Smooth muscle cell (in vitro differentiated cells): Measurements from ENCODE around the gene ST6GALNAC5. TPM values are rescaled to one million over a fixed set of nuclear protein-coding genes. Genes with fewer than 3 reads are reported as not detected.
A peak's percentile ranks its signal among the peaks of the same experiment; 100 is the strongest.
"Not testable (repeated sequence)": the region's sequence is repeated elsewhere in the genome, so short reads cannot be mapped to it uniquely, and the experiment has no call there.

Experiments used
- DNase-seq: peaks from one replicate; lab custom pipeline; 2025; ENCODE audit not compliant: unreplicated experiment; lab: John Stamatoyannopoulos, UW
- H2AFZ ChIP-seq: fragments of 200-600 bp; sonication (generic); 2 replicates; pipeline ENCODE4 v1.6.0; 2016; ENCODE audit warnings: antibody characterized with exemption, low read depth, mild to moderate bottlenecking
- H3F3A ChIP-seq: fragments of 200-600 bp; sonication (generic); 2 replicates; pipeline ENCODE4 v1.6.0; 2017; ENCODE audit warnings: antibody characterized with exemption, low read depth
- H3K27ac ChIP-seq: fragments of 200-600 bp; sonication (generic); 2 replicates; pipeline ENCODE4 v1.5.1; 2016; ENCODE audit warnings: low read depth, mild to moderate bottlenecking
- H3K27me3 ChIP-seq: fragments of 200-600 bp; sonication (generic); 2 replicates; pipeline ENCODE4 v1.6.1; 2016; ENCODE audit warnings: low read depth, mild to moderate bottlenecking
- H3K36me3 ChIP-seq: fragments of 200-600 bp; sonication (generic); 2 replicates; pipeline ENCODE4 v1.5.1; 2016; ENCODE audit warnings: low read depth
- H3K4me1 ChIP-seq: fragments of 200-600 bp; sonication (generic); 2 replicates; pipeline ENCODE4 v1.5.1; 2016; ENCODE audit warnings: low read depth
- H3K4me2 ChIP-seq: fragments of 200-600 bp; sonication (generic); 2 replicates; pipeline ENCODE4 v1.6.0; 2016; ENCODE audit warnings: mild to moderate bottlenecking
- H3K4me3 ChIP-seq: fragments of 200-600 bp; sonication (generic); 2 replicates; pipeline ENCODE4 v1.5.1; 2016; ENCODE audit warnings: mild to moderate bottlenecking
- H3K79me2 ChIP-seq: fragments of 200-600 bp; sonication (generic); 2 replicates; pipeline ENCODE4 v1.6.0; 2016; ENCODE audit warnings: low read depth, mild to moderate bottlenecking
- H3K9ac ChIP-seq: fragments of 200-600 bp; sonication (generic); 2 replicates; pipeline ENCODE4 v1.6.0; 2016; ENCODE audit warnings: low read depth
- H3K9me3 ChIP-seq: fragments of 200-600 bp; sonication (generic); replicated peaks from 2 replicates; pipeline ENCODE4 v1.5.1; 2016; ENCODE audit warnings: low read depth
- H4K20me1 ChIP-seq: fragments of 200-600 bp; sonication (generic); 2 replicates; pipeline ENCODE4 v1.6.0; 2016; ENCODE audit warnings: low read depth
- WGBS: methylation state at CpG from one replicate; pipeline ENCODE4 v1.1.7; 2016; ENCODE audit warnings: low lambda C conversion rate; 5-methylcytosine and 5-hydroxymethylcytosine counted together
- polyA plus RNA-seq: library from polyadenylated mRNA; unstranded; fragments of >200 nt; fragmentation: Nextera tagmentation; extraction: Ambion mirVana; gene quantifications from 2 replicates; pipeline ENCODE4 v1.2.1, GENCODE V29; 2016
- total RNA-seq: library from RNA; depleted of rRNA; stranded (reverse); fragments of >200 nt; gene quantifications from 2 replicates; pipeline ENCODE4 v1.2.3, GENCODE V29; 2014
- TF ChIP-seq, protein P1 (sequence below): fragments of 200-600 bp; sonication (generic); IDR thresholded peaks from 2 replicates; pipeline ENCODE4 v1.5.1; 2017; ENCODE audit warnings: borderline replicate concordance, mild to moderate bottlenecking, antibody characterized with exemption; ENCODE audit not compliant: insufficient read depth, poor library complexity, severe bottlenecking

The ST6GALNAC5 gene
- total and polyA plus RNA-seq, 2 experiments from 2014 or later, result 24.9 to 38.8 TPM

DNA sequence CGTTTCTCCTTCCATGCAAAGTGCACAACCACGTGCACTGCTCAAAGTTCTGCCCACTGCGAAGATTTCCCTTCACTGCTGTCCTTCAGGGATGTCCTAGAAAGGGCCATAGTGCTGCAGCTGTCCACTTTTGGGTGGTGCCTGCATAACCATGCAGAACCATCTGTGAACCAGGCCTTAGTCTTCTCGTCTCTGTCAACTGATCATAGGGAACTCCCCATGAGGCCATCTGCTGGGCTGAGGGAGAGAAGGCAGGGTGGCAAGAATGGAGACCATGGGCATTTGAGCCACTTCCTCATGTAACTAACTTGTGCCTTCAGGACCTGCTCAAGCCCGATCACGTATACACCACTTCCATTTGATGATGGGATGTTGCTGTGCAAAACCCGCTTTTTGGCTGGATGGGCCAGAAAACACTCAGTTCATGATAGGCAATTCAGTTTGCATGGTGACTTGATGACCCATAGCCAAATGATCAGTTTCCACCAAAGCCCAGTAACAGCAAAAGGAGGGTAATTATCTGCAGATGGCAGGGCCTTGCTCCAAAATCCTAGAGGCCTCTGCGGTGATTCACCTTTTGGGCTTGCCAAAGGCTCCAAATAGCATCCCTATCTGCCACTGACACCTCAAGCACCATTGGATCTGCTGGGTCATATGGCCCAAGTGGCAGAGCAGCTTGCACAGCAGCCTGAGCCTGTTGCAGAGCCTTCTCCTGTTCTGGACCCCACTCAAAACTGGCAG, 9.5 kb downstream of the ST6GALNAC5 start:
- H3K9ac ChIP-seq, result no peak overlapping the region
- H4K20me1 ChIP-seq, result peaks cover 12% of the 10 kb centered on the region
- H2AFZ ChIP-seq, result no peak overlapping the region
- H3K27me3 ChIP-seq, result no peaks in the 10 kb centered on the region
- H3K9me3 ChIP-seq, result no peaks in the 10 kb centered on the region
- H3K27ac ChIP-seq, result no peak overlapping the region
- no peaks in the 10 kb centered on the region for H3K4me1 ChIP-seq
- H3K36me3 ChIP-seq, result no peaks in the 10 kb centered on the region
- TF ChIP-seq, protein P1, sequence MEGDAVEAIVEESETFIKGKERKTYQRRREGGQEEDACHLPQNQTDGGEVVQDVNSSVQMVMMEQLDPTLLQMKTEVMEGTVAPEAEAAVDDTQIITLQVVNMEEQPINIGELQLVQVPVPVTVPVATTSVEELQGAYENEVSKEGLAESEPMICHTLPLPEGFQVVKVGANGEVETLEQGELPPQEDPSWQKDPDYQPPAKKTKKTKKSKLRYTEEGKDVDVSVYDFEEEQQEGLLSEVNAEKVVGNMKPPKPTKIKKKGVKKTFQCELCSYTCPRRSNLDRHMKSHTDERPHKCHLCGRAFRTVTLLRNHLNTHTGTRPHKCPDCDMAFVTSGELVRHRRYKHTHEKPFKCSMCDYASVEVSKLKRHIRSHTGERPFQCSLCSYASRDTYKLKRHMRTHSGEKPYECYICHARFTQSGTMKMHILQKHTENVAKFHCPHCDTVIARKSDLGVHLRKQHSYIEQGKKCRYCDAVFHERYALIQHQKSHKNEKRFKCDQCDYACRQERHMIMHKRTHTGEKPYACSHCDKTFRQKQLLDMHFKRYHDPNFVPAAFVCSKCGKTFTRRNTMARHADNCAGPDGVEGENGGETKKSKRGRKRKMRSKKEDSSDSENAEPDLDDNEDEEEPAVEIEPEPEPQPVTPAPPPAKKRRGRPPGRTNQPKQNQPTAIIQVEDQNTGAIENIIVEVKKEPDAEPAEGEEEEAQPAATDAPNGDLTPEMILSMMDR, result no peak
- H3K79me2 ChIP-seq, result no peaks in the 10 kb centered on the region
- no peaks in the 10 kb centered on the region for H3F3A ChIP-seq
- WGBS, result 94% methylated on average over 8 of the region's 8 CpGs
- DNase-seq, result no peak
- H3K4me2 ChIP-seq, result no peak overlapping the region
- H3K4me3 ChIP-seq, result no peak overlapping the region

DNA sequence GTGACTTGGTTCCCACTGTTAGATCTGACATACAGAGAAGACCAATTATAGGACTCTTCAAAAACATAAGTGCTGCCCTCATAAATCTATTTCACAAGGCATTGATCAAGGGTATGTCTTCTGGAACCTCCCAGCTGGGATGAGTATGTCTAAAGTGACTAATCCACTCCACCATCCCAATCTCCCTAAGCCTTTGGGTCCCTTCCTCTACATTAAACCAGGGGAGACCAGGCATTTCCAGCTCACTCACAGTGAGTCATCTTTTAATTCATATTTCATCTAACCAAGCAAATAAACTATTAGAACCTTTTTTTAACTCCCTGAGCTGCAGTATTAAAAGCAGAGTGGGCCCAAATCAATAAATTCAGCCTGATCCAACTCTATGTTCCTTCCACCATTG, 11.7 kb downstream of the ST6GALNAC5 start:
- H2AFZ ChIP-seq, H3K4me3 ChIP-seq, H3K27me3 ChIP-seq, H3K9ac ChIP-seq, DNase-seq, H3K79me2 ChIP-seq, H3K4me1 ChIP-seq, H3K9me3 ChIP-seq, H3K4me2 ChIP-seq, H3F3A ChIP-seq, H3K36me3 ChIP-seq, H3K27ac ChIP-seq: not testable (repeated sequence)
- H4K20me1 ChIP-seq, result peaks cover 28% of the 10 kb centered on the region

DNA sequence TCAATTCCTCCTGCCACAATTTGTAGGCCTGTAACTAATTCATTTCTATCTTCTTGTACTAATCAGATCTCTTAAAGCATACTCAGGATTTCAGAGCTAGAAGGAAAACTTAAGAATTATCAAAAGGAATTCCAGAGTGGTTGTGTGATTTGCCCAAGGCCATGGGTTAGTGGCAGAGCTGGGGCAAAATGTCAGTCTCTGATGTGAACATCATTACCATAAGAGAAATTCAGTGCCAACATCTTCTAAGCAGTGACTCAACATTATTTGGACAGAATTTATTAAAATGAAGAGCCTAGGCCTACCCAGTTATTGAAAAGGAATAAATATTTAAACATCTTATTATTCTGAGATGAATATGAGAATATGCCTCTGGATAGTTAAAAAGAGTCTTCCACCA, 14.5 kb downstream of the ST6GALNAC5 start:
- no peaks in the 10 kb centered on the region for H3F3A ChIP-seq
- no peak overlapping the region for H3K9ac ChIP-seq
- H3K4me3 ChIP-seq, result no peak overlapping the region
- no peak overlapping the region for H3K4me2 ChIP-seq
- H3K27me3 ChIP-seq, result no peaks in the 10 kb centered on the region
- no peak overlapping the region for H2AFZ ChIP-seq
- no peaks in the 10 kb centered on the region for H3K79me2 ChIP-seq
- H3K4me1 ChIP-seq, result no peaks in the 10 kb centered on the region
- no peaks in the 10 kb centered on the region for H3K9me3 ChIP-seq
- no peak for DNase-seq
- peaks cover 29% of the 10 kb centered on the region for H4K20me1 ChIP-seq
- no peak overlapping the region for H3K27ac ChIP-seq
- TF ChIP-seq, protein P1, result no peak
- no peaks in the 10 kb centered on the region for H3K36me3 ChIP-seq

DNA sequence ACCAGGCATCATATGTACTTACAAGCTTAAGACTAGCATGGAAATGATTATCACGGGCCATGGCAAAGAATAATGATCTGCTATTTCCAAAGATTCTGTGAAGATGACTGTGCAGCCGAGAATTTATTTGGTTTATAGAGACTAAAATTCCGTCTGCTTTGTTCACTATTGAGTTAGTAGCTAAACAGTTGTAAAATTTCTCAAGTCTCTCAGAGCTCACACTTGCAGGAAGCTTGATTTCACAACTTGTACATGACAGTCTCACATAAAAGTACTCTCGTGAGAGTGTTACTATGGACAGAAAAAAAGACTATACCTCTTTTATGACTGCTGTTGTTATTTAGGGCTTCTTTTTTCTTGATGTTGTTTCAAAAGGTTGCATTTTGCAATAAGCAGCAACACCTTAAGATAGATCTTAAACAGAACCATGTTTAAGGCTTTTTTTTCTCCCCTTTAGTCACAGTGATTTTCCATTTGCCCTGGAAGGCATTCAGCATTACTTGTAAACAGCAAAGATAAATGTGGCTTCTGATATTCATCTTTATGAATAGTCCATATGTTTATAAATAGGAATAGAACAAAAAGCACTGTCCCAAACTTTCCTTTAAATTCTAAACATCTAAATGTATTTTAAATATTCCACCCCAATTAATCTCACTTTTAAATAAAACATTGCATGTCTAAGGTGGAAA, 24.8 kb downstream of the ST6GALNAC5 start:
- H3K9ac ChIP-seq, result no peak overlapping the region
- H2AFZ ChIP-seq, result no peak overlapping the region
- H3K4me1 ChIP-seq, result no peaks in the 10 kb centered on the region
- TF ChIP-seq, protein P1, result no peak
- WGBS, result 24% methylated on average over 4 of the region's 4 CpGs
- peak overlapping the region; percentile 2 for H3K4me3 ChIP-seq
- H3K27me3 ChIP-seq, result no peaks in the 10 kb centered on the region
- H3K79me2 ChIP-seq, result no peaks in the 10 kb centered on the region
- no peaks in the 10 kb centered on the region for H3K9me3 ChIP-seq
- H3K4me2 ChIP-seq, result peak overlapping the region; percentile 56
- no peak for DNase-seq
- no peaks in the 10 kb centered on the region for H3K36me3 ChIP-seq
- no peaks in the 10 kb centered on the region for H3F3A ChIP-seq
- no peaks in the 10 kb centered on the region for H4K20me1 ChIP-seq
- H3K27ac ChIP-seq, result peak overlapping the region; percentile 59
